Measurements from ENCODE around the gene CTXND1. TPM values are rescaled to one million over a fixed set of nuclear protein-coding genes. Genes with fewer than 3 reads are reported as not detected.

Gene CTXND1
- total RNA-seq, 1 experiment from 2014 or later: not detected

DNA sequence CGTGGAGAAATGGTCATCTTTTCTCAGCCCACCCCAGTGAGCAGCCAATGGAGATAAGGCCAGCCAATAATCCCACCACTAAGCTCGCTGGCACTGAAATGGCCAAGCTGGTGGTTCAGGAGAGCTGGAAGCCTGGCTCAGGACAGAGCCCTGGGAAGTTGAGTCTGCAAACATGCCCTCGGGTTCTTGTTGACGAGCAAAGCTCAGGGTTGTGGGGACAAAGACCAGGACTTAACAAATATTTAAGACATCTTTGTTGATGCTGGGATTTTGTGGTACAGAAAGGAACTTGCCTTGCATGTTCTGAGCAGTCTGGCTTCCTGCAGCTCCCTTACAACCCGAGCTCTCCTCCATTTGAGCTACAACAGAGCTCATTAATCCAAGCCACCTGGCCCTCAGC is 94.8 kb downstream of the CTXND1 start:
- no peak overlapping the region; a peak in 1 of 7 replicates for H3K27ac Mint-ChIP-seq
- H2AFZ ChIP-seq (ENCODE audit: low read length): no peak overlapping the region
- TF ChIP-seq, protein P1, sequence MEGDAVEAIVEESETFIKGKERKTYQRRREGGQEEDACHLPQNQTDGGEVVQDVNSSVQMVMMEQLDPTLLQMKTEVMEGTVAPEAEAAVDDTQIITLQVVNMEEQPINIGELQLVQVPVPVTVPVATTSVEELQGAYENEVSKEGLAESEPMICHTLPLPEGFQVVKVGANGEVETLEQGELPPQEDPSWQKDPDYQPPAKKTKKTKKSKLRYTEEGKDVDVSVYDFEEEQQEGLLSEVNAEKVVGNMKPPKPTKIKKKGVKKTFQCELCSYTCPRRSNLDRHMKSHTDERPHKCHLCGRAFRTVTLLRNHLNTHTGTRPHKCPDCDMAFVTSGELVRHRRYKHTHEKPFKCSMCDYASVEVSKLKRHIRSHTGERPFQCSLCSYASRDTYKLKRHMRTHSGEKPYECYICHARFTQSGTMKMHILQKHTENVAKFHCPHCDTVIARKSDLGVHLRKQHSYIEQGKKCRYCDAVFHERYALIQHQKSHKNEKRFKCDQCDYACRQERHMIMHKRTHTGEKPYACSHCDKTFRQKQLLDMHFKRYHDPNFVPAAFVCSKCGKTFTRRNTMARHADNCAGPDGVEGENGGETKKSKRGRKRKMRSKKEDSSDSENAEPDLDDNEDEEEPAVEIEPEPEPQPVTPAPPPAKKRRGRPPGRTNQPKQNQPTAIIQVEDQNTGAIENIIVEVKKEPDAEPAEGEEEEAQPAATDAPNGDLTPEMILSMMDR (conservative IDR thresholded peaks at IDR 0.05): no peak
- no peak overlapping the region for H3K9ac ChIP-seq (ENCODE audit: extremely low read depth, insufficient read length, low read length)
- H3K27ac ChIP-seq (ENCODE audit: insufficient read length, low read depth, low read length): no peak overlapping the region
- H3K4ac ChIP-seq (ENCODE audit: low read depth, low read length): no peak overlapping the region
- peaks cover 15 to 23% of the 10 kb centered on the region in 2 experiments for H3K4me1 Mint-ChIP-seq
- WGBS (ENCODE audit: extremely low coverage, insufficient read length, low lambda C conversion rate): no CpG with 5 or more reads among the region's 5 CpGs
- no peak overlapping the region for H2BK120ac ChIP-seq (ENCODE audit: low read depth, low read length, poor library complexity, severe bottlenecking)
- H3K4me2 ChIP-seq (ENCODE audit: insufficient read depth, insufficient read length, low read length): no peak overlapping the region
- H3K79me1 ChIP-seq (ENCODE audit: insufficient read depth, low read depth, low read length, poor library complexity, severe bottlenecking): no peaks in the 10 kb centered on the region
- H3K4me1 ChIP-seq (ENCODE audit: insufficient read depth, low read length): no peaks in the 10 kb centered on the region; the same call in 1 of the 2 replicates
- no peak overlapping the region for H3T11ph ChIP-seq (ENCODE audit: low read length)
- no peaks in the 10 kb centered on the region for H3K9me3 Mint-ChIP-seq
- peaks cover 6 to 24% (median 7%) of the 10 kb centered on the region in 3 experiments; a peak in 6 of 7 replicates for H3K36me3 Mint-ChIP-seq (ENCODE audit: insufficient read depth in 1 of 3, low read depth in 3 of 3)
- H3K23ac ChIP-seq (ENCODE audit: insufficient read length, low read depth, low read length): no peak overlapping the region
- no peak overlapping the region for H4K8ac ChIP-seq (replicated peaks; ENCODE audit: insufficient read length, low read depth, low read length)
- no peaks in the 10 kb centered on the region; the same call in 1 of the 2 replicates for H3K79me2 ChIP-seq (ENCODE audit: insufficient read depth, low read length)
- H3K23me2 ChIP-seq (ENCODE audit: insufficient read length, low read depth, low read length, poor library complexity, severe bottlenecking): peaks cover 8% of the 10 kb centered on the region
- no peak overlapping the region for H3K18ac ChIP-seq (ENCODE audit: insufficient read length, low read depth, low read length)
- no peak overlapping the region for H4K5ac ChIP-seq (ENCODE audit: insufficient read length, low read depth, low read length)
- no peak overlapping the region for H3K4me3 Mint-ChIP-seq
- no peak overlapping the region for H2AK5ac ChIP-seq (ENCODE audit: insufficient read length, low read length)
- H3K27me3 ChIP-seq (ENCODE audit: insufficient read depth, low read length): no peaks in the 10 kb centered on the region
- no peak overlapping the region for H2BK15ac ChIP-seq (ENCODE audit: low read depth, low read length)
- no peaks in the 10 kb centered on the region for H3K9me3 ChIP-seq (ENCODE audit: control insufficient read depth, low read depth, low read length)
- no peak overlapping the region for H3K14ac ChIP-seq (ENCODE audit: insufficient read depth, low read length)
- no peak overlapping the region for H2BK5ac ChIP-seq (ENCODE audit: insufficient read length, low read length)
- H3K56ac ChIP-seq (ENCODE audit: insufficient read length, low read depth, low read length): no peak overlapping the region
- H2BK12ac ChIP-seq (ENCODE audit: insufficient read length, low read depth, low read length): no peak overlapping the region
- H3K27me3 Mint-ChIP-seq (ENCODE audit: low read depth): no peaks in the 10 kb centered on the region; the same call in 1 of the 2 replicates
- H4K20me1 ChIP-seq (ENCODE audit: control insufficient read depth, insufficient read depth, insufficient read length): no peaks in the 10 kb centered on the region
- H2BK20ac ChIP-seq (ENCODE audit: low read depth, low read length, poor library complexity, severe bottlenecking): no peak overlapping the region
- no peak overlapping the region for H4K91ac ChIP-seq (ENCODE audit: insufficient read length, low read depth, low read length)
- no peak for DNase-seq
